K562 (cell line): ENCODE data around the gene EXT2. TPM values are rescaled to one million over a fixed set of nuclear protein-coding genes. Genes with fewer than 3 reads are reported as not detected.
A peak's percentile ranks its signal among the peaks of the same experiment; 100 is the strongest.

Experiments used
- ATAC-seq: fragments of 200-7000 bp; cut with Tn5 transposase; 3 replicates; pipeline ENCODE4 v1.9.1; 2020; ENCODE audit warnings: moderate library complexity
- BruUV-seq: library from RNA; stranded (reverse); fragments of 400-500 nt; replicated peaks from 2 replicates; lab custom pipeline; 2021; lab: Mats Ljungman, UMichigan
- CTCF ChIA-PET: fragments of 300-600 bp; formaldehyde crosslinking; extraction: SDS; loops from one replicate; lab custom pipeline; 2021; ENCODE audit warnings: low intra/inter-chr PET ratio; lab: Yijun Ruan, JAX
- POLR2A ChIA-PET: fragments of 300-600, 350-650 bp; sonication (Branson Sonifier 250); formaldehyde crosslinking; extraction: SDS; loops from one replicate; lab custom pipeline; 2021; ENCODE audit warnings: antibody characterized with exemption, inconsistent platforms; lab: Yijun Ruan, JAX
- DNase-seq, 4 experiments: peaks; one replicate each; pipeline versions ENCODE4 v3.0.0 to v3.0.0-alpha.2; 2011 to 2018; ENCODE audit warnings: low spot score in 3 of 4, mixed read lengths in 3 of 4; ENCODE audit errors: extremely low read depth in 1 of 4
- FAIRE-seq: peaks from 2 replicates; lab custom pipeline; 2011; peaks lifted over from hg19 to GRCh38; lab: Jason Lieb, UNC
- H2AFZ ChIP-seq: 2 replicates; pipeline ENCODE4 v1.6.0; 2011; ENCODE audit warnings: low read depth, low read length, control low read depth, inconsistent platforms
- H3K27ac ChIP-seq: fragments of 200-600 bp; 3 replicates; pipeline ENCODE4 v1.8.0; 2011; ENCODE audit warnings: low read depth, mild to moderate bottlenecking, control low read depth, inconsistent platforms, low read length, moderate library complexity, mixed read lengths; ENCODE audit errors: extremely low read depth
- H3K27me3 ChIP-seq, 2 experiments: fragments of 300-600 bp in 1 of 2; 2 replicates in 1 of 2; 3 replicates in 1 of 2; pipeline versions ENCODE4 v1.6.0 to v1.8.0; 2011; ENCODE audit warnings: inconsistent platforms in 2 of 2, low read length in 2 of 2, mild to moderate bottlenecking in 1 of 2, mixed read lengths in 1 of 2, moderate library complexity in 1 of 2; ENCODE audit not compliant: control insufficient read depth in 2 of 2, insufficient read depth in 2 of 2
- H3K36me3 ChIP-seq: fragments of 300-600 bp; 3 replicates; pipeline ENCODE4 v1.8.0; 2011; ENCODE audit warnings: mild to moderate bottlenecking, low read length, inconsistent platforms; ENCODE audit not compliant: control insufficient read depth, insufficient read depth
- H3K4me1 ChIP-seq, 2 experiments: fragments of 200-600 bp in 1 of 2; replicated peaks in 1 of 2; 2 replicates in 1 of 2; 3 replicates in 1 of 2; pipeline versions ENCODE4 v1.5.1 to v1.8.0; 2011; ENCODE audit warnings: inconsistent platforms in 2 of 2, low read length in 2 of 2, mild to moderate bottlenecking in 1 of 2, mixed read lengths in 1 of 2, moderate library complexity in 1 of 2; ENCODE audit not compliant: control insufficient read depth in 2 of 2, insufficient read depth in 2 of 2
- H3K4me2 ChIP-seq: 2 replicates; pipeline ENCODE4 v1.6.1; 2011; ENCODE audit warnings: low read length, control low read depth, inconsistent platforms, mixed read lengths; ENCODE audit not compliant: insufficient read depth
- H3K4me3 ChIP-seq: fragments of 200-600 bp; sonication (generic), shearing (Covaris generic); 2 replicates; pipeline ENCODE4 v1.5.1; 2016; ENCODE audit warnings: control low read depth, inconsistent platforms
- H3K79me2 ChIP-seq: fragments of 200-600 bp; 3 replicates; pipeline ENCODE4 v1.8.0; 2011; ENCODE audit warnings: low read length, inconsistent platforms; ENCODE audit not compliant: control insufficient read depth, insufficient read depth
- H3K9ac ChIP-seq, 2 experiments: 2 replicates each; pipeline versions ENCODE4 v1.6.0 to v1.6.1; 2011; ENCODE audit warnings: low read depth in 2 of 2, low read length in 2 of 2, control low read depth in 1 of 2, inconsistent platforms in 1 of 2, mild to moderate bottlenecking in 1 of 2, mixed read lengths in 1 of 2; ENCODE audit not compliant: insufficient read depth in 1 of 2
- H3K9me1 ChIP-seq: one replicate; pipeline ENCODE4 v1.6.0; 2011; ENCODE audit warnings: inconsistent platforms, mild to moderate bottlenecking, low read length, moderate library complexity; ENCODE audit not compliant: control insufficient read depth, insufficient read depth
- H3K9me3 ChIP-seq: replicated peaks from 2 replicates; pipeline ENCODE4 v1.5.1; 2011; ENCODE audit warnings: low read depth, low read length, inconsistent platforms; ENCODE audit not compliant: control insufficient read depth, insufficient read depth
- H4K20me1 ChIP-seq: replicated peaks from 2 replicates; pipeline ENCODE4 v1.6.1; 2011; ENCODE audit warnings: low read length, inconsistent platforms, mixed read lengths; ENCODE audit not compliant: control insufficient read depth, insufficient read depth
- C11orf30 ChIP-seq: fragments of 450-650 bp; IDR thresholded peaks from 2 replicates; pipeline ENCODE4 v1.6.1; 2016; ENCODE audit warnings: low read depth, mild to moderate bottlenecking
- CEBPB ChIP-seq: fragments of 450-650 bp; IDR thresholded peaks from 2 replicates; pipeline ENCODE4 v1.6.1; 2016; ENCODE audit warnings: missing genetic modification characterization, missing compliant biosample characterization
- CHD4 ChIP-seq: fragments of 200-600 bp; sonication (generic); IDR thresholded peaks from 3 replicates; pipeline ENCODE4 v1.6.1; 2012; ENCODE audit warnings: low read depth, mild to moderate bottlenecking, mixed read lengths, low read length, inconsistent platforms; ENCODE audit not compliant: insufficient read depth, insufficient replicate concordance, poor library complexity, severe bottlenecking
- DMBX1 ChIP-seq: fragments of 250-450 bp; sonication (Bioruptor Pico); IDR thresholded peaks from 2 replicates; pipeline ENCODE4 v1.8.0; 2022; ENCODE audit warnings: inconsistent platforms, mild to moderate bottlenecking, moderate library complexity, borderline replicate concordance
- MAFG ChIP-seq: fragments of 450-650 bp; conservative IDR thresholded peaks from 2 replicates; pipeline ENCODE4 v1.6.1; 2016; ENCODE audit warnings: missing genetic modification characterization, missing compliant biosample characterization
- NCOA2 ChIP-seq, 2 experiments: fragments of 450-650 bp; IDR thresholded peaks; 2 replicates each; pipeline ENCODE4 v1.6.1; 2018; ENCODE audit warnings: mild to moderate bottlenecking in 2 of 2, moderate library complexity in 1 of 2; ENCODE audit not compliant: partially characterized antibody in 2 of 2
- NFIC ChIP-seq: fragments of 450-650 bp; IDR thresholded peaks from 2 replicates; pipeline ENCODE4 v1.6.1; 2017; ENCODE audit warnings: mild to moderate bottlenecking, inconsistent platforms
- RBM25 ChIP-seq: fragments of 200-400 bp; formaldehyde crosslinking; IDR thresholded peaks from 2 replicates; pipeline ENCODE4 v1.6.1; 2018; ENCODE audit warnings: low read length, low read depth, moderate library complexity; ENCODE audit not compliant: severe bottlenecking
- RFX7 ChIP-seq: fragments of 250-450 bp; sonication (Bioruptor Pico); IDR thresholded peaks from 2 replicates; pipeline ENCODE4 v1.5.1; 2021; ENCODE audit warnings: mild to moderate bottlenecking
- ZNF316 ChIP-seq: fragments of 450-650 bp; IDR thresholded peaks from 2 replicates; pipeline ENCODE4 v1.6.1; 2016
- ZNF584 ChIP-seq: fragments of 200-800 bp; sonication (Bioruptor generic); IDR thresholded peaks from 2 replicates; pipeline ENCODE4 v1.6.1; 2016; ENCODE audit warnings: low read depth, mild to moderate bottlenecking, missing genetic modification characterization, missing compliant biosample characterization
- WGBS: fragments of 100-300 bp; shearing (Covaris generic); methylation state at CpG from one replicate; pipeline ENCODE4 v1.1.6; 2016; ENCODE audit warnings: low coverage, mixed read lengths; ENCODE audit not compliant: insufficient coverage; ENCODE audit errors: missing lambda C conversion rate; 5-methylcytosine and 5-hydroxymethylcytosine counted together
- in situ Hi-C: fragments of 300-500 bp; cut with MboI; formaldehyde crosslinking; loops from 4 replicates; pipeline ENCODE4 v1.15.0; 2018; ENCODE audit warnings: inconsistent platforms, mixed read lengths
- intact Hi-C: fragments of 100-400 bp; cut with micrococcal nuclease; formaldehyde crosslinking; loops from 2 replicates; pipeline ENCODE4 v1.14.2; 2022
- polyA plus RNA-seq, 8 experiments: library from polyadenylated mRNA; depleted of rRNA in 4 of 8; stranded (reverse) in 5 of 8; unstranded in 3 of 8; fragments of >200 nt; fragmentation: Nextera tagmentation in 2 of 8; fragmentation: Illumina TruSeq in 1 of 8; extraction: Ambion mirVana in 2 of 8; extraction: Trizol in 1 of 8; gene quantifications; 2 replicates each; pipeline versions ENCODE4 v1.2.1 to v1.2.3, GENCODE V29; 2011 to 2014; ENCODE audit warnings: inconsistent platforms in 1 of 8, missing spikeins in 1 of 8
- total RNA-seq, 7 experiments: library from RNA; depleted of rRNA in 6 of 7; stranded (reverse); fragments of >200 nt in 6 of 7; fragmentation: Illumina TruSeq in 2 of 7; extraction: Trizol in 2 of 7; gene quantifications; 2 replicates each; pipeline versions ENCODE4 v1.2.1 to v1.2.3, GENCODE V29; 2011 to 2021; ENCODE audit warnings: low replicate concordance in 1 of 7
- TF ChIP-seq, protein P1 (sequence below): fragments of 450-650 bp; IDR thresholded peaks from 2 replicates; pipeline ENCODE4 v1.6.1; 2018; ENCODE audit not compliant: partially characterized antibody
- TF ChIP-seq, protein P2 (sequence below): fragments of 200-400 bp; formaldehyde crosslinking; IDR thresholded peaks from 2 replicates; pipeline ENCODE4 v1.6.1; 2017; ENCODE audit warnings: mild to moderate bottlenecking, low read depth, low read length, moderate library complexity

EXT2 gene
- total and polyA plus RNA-seq, 9 of the 15 experiments (the other 6 are each of a cell fraction or from before 2014, with no cell fraction given), result 7.5 to 52.1 (median 38.1) TPM

DNA sequence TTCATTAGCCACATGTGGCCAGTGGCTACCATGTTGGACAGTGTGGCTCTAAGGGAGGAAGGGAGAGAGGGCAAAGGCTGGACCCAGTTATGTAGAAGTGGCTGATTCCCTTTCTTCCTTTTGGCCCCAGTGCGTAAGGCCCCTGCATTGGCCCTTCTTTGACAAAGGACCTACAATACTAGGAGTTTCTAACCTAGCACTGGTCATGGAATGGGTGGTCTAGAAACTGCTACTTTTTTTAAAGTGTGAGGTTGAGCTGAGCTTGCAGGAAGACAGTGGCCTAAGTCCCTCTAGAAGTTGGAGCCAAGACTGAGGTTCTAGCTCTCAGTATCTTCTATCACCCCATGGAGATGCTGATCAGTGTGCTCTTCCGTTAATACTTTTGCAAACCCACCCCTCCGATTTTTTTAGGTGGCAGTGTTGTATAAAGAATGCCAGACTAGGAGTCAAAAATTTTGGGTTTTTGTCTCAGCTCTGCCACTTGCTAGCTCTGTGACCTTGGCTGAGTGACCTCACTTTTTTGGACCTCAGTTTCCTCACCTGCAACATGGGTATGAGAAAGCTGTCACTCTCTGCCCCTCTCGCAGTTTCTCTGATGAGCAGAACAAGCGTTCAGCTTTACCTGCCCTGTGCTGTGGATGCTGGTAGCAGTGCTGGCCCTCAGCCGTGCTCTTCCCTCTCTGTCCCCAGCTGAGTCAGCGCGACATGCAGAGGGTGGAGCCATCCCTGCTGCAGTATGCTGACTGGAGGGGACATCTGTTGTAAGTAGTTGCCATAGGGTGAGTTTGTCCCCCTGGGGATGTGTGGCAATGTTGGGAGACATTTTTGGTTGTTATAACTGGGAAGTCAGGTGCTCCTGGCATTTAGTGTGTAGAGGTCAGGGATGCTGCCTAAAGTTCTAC, 22.5 kb upstream of the EXT2 start:
- H3K4me1 ChIP-seq, result peaks cover 0 to 3% of the 10 kb centered on the region in 2 experiments; a peak in 2 of 5 replicates
- no peak overlapping the region for H3K4me2 ChIP-seq
- no TSS peak for BruUV-seq
- H3K9me3 ChIP-seq, result no peaks in the 10 kb centered on the region
- H3K79me2 ChIP-seq, result no peaks in the 10 kb centered on the region
- ChIA-PET POLR2A (interaction anchor here (0.6 to 1.8 kb wide), 4 partner anchors 10 to 485 kb away, joined by 3 to 7 read pairs (median 4); no protein-coding TSS in a partner anchor), CTCF (no interaction called here)
- H3K4me3 ChIP-seq, result no peak overlapping the region
- in situ Hi-C loops (no loop called here), intact Hi-C loops (no loop called here)
- ATAC-seq (peak; percentile 67), FAIRE-seq (no peak), DNase-seq (no peak)
- WGBS, result 74% methylated on average over 8 of the region's 8 CpGs
- H2AFZ ChIP-seq, result no peak overlapping the region
- H4K20me1 ChIP-seq, result no peaks in the 10 kb centered on the region
- peaks cover 56% of the 10 kb centered on the region for H3K36me3 ChIP-seq
- H3K27me3 ChIP-seq, result no peaks in the 10 kb centered on the region
- no peak overlapping the region for H3K9ac ChIP-seq
- no peaks in the 10 kb centered on the region for H3K9me1 ChIP-seq
- no peak overlapping the region for H3K27ac ChIP-seq
- TF ChIP-seq, protein P1, sequence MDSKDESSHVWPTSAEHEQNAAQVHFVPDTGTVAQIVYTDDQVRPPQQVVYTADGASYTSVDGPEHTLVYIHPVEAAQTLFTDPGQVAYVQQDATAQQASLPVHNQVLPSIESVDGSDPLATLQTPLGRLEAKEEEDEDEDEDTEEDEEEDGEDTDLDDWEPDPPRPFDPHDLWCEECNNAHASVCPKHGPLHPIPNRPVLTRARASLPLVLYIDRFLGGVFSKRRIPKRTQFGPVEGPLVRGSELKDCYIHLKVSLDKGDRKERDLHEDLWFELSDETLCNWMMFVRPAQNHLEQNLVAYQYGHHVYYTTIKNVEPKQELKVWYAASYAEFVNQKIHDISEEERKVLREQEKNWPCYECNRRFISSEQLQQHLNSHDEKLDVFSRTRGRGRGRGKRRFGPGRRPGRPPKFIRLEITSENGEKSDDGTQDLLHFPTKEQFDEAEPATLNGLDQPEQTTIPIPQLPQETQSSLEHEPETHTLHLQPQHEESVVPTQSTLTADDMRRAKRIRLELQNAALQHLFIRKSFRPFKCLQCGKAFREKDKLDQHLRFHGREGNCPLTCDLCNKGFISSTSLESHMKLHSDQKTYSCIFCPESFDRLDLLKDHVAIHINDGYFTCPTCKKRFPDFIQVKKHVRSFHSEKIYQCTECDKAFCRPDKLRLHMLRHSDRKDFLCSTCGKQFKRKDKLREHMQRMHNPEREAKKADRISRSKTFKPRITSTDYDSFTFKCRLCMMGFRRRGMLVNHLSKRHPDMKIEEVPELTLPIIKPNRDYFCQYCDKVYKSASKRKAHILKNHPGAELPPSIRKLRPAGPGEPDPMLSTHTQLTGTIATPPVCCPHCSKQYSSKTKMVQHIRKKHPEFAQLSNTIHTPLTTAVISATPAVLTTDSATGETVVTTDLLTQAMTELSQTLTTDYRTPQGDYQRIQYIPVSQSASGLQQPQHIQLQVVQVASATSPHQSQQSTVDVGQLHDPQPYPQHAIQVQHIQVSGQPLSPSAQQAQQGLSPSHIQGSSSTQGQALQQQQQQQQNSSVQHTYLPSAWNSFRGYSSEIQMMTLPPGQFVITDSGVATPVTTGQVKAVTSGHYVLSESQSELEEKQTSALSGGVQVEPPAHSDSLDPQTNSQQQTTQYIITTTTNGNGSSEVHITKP, result peak; percentile 45
- TF ChIP-seq NCOA2 (IDR thresholded peaks at IDR 0.05; ENCODE audit: partially characterized antibody in 2 of 2), result no peak
- TF ChIP-seq MAFG, result peak; percentile 33; the same call in 1 of the 2 replicates
- TF ChIP-seq CHD4, result no peak
- no peak for TF ChIP-seq DMBX1
- no peak for TF ChIP-seq NFIC
- TF ChIP-seq ZNF584 (CRISPR knock-in tag), result no peak
- TF ChIP-seq, protein P2, sequence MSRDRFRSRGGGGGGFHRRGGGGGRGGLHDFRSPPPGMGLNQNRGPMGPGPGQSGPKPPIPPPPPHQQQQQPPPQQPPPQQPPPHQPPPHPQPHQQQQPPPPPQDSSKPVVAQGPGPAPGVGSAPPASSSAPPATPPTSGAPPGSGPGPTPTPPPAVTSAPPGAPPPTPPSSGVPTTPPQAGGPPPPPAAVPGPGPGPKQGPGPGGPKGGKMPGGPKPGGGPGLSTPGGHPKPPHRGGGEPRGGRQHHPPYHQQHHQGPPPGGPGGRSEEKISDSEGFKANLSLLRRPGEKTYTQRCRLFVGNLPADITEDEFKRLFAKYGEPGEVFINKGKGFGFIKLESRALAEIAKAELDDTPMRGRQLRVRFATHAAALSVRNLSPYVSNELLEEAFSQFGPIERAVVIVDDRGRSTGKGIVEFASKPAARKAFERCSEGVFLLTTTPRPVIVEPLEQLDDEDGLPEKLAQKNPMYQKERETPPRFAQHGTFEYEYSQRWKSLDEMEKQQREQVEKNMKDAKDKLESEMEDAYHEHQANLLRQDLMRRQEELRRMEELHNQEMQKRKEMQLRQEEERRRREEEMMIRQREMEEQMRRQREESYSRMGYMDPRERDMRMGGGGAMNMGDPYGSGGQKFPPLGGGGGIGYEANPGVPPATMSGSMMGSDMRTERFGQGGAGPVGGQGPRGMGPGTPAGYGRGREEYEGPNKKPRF, result no peak
- TF ChIP-seq C11orf30, result peak; percentile 32
- no peak for TF ChIP-seq CEBPB (tag)
- peak; percentile 44 for TF ChIP-seq ZNF316
- no peak for TF ChIP-seq RFX7
- peak; percentile 3 for TF ChIP-seq RBM25
